LNCAP (cell line): Measurements from ENCODE around the gene COP1.

Experiments
- TF ChIP-seq, protein P1 (sequence below): fragments of 450-650 bp; IDR thresholded peaks from 2 replicates; pipeline ENCODE4 v1.5.1; 2017; ENCODE audit warnings: mild to moderate bottlenecking

The COP1 gene

DNA sequence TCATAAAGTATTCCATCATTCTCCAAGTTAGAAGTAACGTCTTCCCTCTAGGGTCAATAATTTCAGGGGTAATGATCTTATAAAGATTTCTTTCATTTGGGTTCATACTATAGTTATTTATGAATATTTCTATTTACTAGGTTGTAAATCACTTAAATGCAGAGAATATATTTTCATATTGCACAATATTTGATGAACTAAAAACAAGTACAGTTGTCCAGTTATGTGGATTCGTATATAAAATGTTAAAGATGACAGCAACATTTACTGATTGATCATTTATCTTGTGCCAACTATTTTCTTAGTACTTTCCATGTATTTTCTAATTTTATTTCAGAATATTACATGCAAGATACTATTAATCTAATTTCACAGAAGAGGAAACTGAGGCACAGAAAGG lies 243.3 kb downstream of the COP1 start:
- TF ChIP-seq, protein P1, sequence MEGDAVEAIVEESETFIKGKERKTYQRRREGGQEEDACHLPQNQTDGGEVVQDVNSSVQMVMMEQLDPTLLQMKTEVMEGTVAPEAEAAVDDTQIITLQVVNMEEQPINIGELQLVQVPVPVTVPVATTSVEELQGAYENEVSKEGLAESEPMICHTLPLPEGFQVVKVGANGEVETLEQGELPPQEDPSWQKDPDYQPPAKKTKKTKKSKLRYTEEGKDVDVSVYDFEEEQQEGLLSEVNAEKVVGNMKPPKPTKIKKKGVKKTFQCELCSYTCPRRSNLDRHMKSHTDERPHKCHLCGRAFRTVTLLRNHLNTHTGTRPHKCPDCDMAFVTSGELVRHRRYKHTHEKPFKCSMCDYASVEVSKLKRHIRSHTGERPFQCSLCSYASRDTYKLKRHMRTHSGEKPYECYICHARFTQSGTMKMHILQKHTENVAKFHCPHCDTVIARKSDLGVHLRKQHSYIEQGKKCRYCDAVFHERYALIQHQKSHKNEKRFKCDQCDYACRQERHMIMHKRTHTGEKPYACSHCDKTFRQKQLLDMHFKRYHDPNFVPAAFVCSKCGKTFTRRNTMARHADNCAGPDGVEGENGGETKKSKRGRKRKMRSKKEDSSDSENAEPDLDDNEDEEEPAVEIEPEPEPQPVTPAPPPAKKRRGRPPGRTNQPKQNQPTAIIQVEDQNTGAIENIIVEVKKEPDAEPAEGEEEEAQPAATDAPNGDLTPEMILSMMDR = no peak

DNA sequence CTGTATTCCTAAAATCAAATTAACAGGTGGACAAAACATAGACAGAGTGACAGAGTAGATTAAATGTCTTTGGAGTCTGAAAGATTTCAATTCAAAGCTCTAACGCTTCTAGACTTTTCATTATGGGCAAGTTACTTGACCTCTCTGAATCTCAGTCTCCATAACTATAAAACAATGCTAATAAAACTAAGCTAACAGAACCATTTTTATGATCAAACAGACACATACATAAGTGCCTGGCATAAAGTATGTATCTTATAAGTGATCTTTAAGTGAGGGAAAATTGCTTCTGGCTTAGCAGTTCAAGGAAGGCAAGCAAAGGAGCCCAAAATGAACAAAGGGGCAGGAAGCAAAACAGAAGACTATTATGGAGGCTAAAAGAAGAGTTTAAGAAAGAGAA lies 246.9 kb downstream of the COP1 start:
- TF ChIP-seq, protein P1 = no peak

DNA sequence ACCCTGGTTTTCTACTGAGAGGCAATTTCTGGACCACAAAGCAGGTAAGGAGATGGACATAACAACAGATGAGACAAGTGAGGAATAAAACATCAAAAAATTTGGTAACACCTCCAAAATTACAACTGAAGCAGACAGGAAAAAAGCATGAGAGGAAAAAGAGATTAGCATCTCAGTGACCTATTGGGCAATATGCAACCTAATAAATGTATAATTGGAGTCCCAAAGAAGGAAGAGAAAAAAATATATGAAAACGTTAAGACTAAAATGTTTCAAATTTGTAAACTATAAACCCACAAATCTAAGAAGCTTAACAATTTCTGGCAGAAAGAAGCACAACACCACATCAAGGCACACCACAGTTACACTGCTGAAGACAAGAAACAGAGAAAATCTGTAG lies 255.5 kb downstream of the COP1 start:
- TF ChIP-seq, protein P1 = no peak

DNA sequence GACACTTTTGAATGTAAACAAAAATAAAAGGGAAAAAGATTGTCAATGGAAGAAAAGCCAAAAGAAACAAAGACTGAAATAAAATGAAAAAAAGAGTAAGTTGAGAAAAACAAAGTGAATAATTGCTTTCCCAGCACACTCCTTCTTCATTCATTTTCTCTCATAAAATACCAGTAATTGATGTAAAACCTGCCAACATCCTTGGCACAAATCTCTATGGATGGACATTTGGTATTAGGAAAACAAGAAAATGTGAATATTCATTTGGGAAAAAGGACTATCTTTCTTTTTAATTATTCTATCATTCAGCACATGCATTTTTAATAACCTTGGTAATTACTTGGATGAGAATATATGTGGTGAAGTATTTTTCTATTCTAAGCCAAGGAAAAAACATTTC lies 259.3 kb downstream of the COP1 start:
- TF ChIP-seq, protein P1 = no peak

DNA sequence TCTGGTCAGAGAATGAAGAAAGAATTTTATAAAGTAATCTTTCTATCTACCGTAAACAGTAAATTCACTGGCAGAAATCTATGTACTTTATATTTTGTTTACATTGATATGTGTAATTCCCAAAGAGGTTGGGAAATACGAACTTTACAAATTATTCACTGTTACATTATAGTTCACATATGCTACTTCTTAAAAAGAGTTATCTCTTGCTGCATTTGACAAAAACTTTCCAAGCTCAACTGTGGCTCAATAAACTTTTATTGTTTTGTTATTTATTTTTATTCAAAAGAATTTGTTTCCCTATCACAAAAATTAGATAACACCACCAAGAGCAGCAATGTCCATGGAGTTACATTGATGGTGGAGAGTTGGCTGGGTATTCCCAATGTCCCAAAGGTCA lies 262.5 kb downstream of the COP1 start:
- TF ChIP-seq, protein P1 = no peak

DNA sequence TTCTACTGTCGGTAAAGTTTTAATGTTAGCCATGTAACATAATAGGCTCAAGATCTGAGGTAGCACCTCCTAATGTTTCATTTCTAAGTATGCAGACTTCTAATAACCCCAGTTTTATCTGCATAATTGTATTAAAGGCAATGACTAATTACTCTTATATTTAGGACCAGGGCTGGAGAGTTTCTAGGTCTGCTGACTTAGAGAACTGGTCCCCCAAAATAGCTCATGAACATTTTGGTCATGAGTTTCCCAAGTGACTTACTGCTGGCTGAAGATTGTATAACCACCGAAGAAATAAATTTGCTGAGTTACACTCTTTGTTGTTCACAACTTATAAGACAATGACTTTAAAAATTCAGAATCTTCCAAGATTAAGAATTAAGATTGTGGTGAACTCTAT lies 265.9 kb downstream of the COP1 start:
- TF ChIP-seq, protein P1 = no peak

DNA sequence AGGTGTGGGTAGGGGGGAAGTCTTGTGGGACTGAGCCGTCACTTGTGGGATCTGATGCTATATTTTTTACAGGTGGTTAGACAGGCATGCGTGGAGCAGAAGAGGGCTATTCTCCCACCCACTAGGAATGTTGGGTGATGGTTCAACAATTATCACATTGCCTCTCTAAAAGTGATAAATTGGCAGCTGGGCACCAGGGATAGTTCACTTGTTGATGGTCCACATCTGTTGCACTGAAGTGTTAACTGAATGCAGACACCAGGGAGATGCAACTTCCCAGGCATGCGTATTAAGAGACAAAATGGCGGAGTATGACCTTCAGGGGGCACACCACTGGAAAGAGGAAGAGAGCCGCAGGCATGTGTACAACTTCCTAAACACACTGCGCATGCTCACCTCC lies 270.4 kb downstream of the COP1 start:
- TF ChIP-seq, protein P1 = no peak

DNA sequence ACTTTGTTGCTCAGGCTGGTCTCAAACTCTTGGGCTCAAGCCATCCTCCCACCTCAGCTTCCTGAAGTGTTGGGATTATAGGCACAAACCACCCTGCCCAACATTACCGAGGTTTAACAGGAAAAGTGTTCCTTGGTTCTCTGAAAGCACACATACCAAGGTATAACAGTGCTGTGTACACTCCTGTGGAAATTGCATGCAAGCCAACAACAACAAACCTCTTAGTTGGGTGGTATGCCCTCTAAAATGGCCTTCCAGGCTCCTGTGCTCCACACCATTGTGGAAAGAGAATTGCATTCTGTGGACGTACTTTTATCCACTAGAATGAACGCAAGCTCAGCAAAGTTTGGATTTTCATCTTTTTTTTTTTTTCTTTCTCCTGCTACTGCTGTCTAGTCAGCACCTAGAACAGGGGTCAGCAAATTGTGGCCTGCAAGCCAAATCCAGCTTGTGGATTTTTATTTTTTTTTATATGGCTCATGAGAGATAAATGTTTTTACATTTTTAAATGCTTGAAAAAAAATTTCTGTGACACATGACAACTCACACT lies 271.4 kb downstream of the COP1 start:
- TF ChIP-seq, protein P1 = no peak
